Vagina (tissue), 2 donors: ENCODE results near the gene PIR. TPM values are rescaled to one million over a fixed set of nuclear protein-coding genes. Genes with fewer than 3 reads are reported as not detected.

Source experiments
- DNase-seq, 2 donors: peaks; one replicate each; pipeline ENCODE4 v3.0.0-alpha.2; 2017; ENCODE audit errors: extremely low spot score in 2 of 2
- H3K27ac ChIP-seq: fragments of 200-600 bp; sonication (generic); one replicate; pipeline ENCODE4 v1.5.1; 2019
- H3K27me3 ChIP-seq: fragments of 200-600 bp; sonication (generic); one replicate; pipeline ENCODE4 v1.5.1; 2019
- H3K36me3 ChIP-seq, 2 donors: fragments of 200-600 bp; sonication (generic); one replicate each; pipeline ENCODE4 v1.5.1; 2017 to 2019
- H3K4me1 ChIP-seq: fragments of 200-600 bp; sonication (generic); one replicate; pipeline ENCODE4 v1.5.1; 2019
- H3K4me3 ChIP-seq, 2 donors: fragments of 200-600 bp; sonication (generic); 1 replicate in 1 of 2; 2 replicates in 1 of 2; pipeline ENCODE4 v1.5.1; 2016 to 2019
- H3K9me3 ChIP-seq: fragments of 200-600 bp; sonication (generic); one replicate; pipeline ENCODE4 v1.5.1; 2019
- CTCF ChIP-seq, 3 experiments: fragments of 450-650 bp in 2 of 3; fragments of 200-600 bp in 1 of 3; sonication (generic) in 1 of 3; IDR thresholded peaks; one replicate each; pipeline ENCODE4 v1.5.1; 2017 to 2019; ENCODE audit warnings: antibody characterized with exemption in 3 of 3, mild to moderate bottlenecking in 2 of 3, moderate library complexity in 2 of 3
- POLR2A ChIP-seq, 2 donors: fragments of 450-650 bp; IDR thresholded peaks; one replicate each; pipeline ENCODE4 v1.6.1; 2017; ENCODE audit warnings: antibody characterized with exemption in 2 of 2, mild to moderate bottlenecking in 2 of 2, moderate library complexity in 2 of 2
- POLR2AphosphoS5 ChIP-seq, 2 donors: sonication (generic); formaldehyde crosslinking; IDR thresholded peaks; one replicate each; pipeline ENCODE4 v1.9.0; 2017; ENCODE audit warnings: antibody characterized with exemption in 2 of 2, mild to moderate bottlenecking in 2 of 2, low read depth in 1 of 2; ENCODE audit not compliant: insufficient read depth in 1 of 2
- intact Hi-C: fragments of 100-400 bp; cut with DNase I; formaldehyde crosslinking; loops from one replicate; pipeline ENCODE4 v1.15.1; 2023
- total RNA-seq: library from RNA; depleted of rRNA; stranded (reverse); fragments of >200 nt; gene quantifications from one replicate; pipeline ENCODE4 v1.2.3, GENCODE V29; 2016

Gene PIR
- total RNA-seq, 1 donor from 2014 or later, result 24.1 TPM

GRCh38 chrX:15465896-15466651 lies 27.1 kb downstream of the PIR start:
- intact Hi-C loops, result no loop called here
- H3K36me3 ChIP-seq, result no peaks in the 10 kb centered on the region
- no peak overlapping the region for H3K4me3 ChIP-seq
- no peak overlapping the region for H3K27ac ChIP-seq
- no peaks in the 10 kb centered on the region for H3K9me3 ChIP-seq
- H3K4me1 ChIP-seq, result no peaks in the 10 kb centered on the region
- no peak for TF ChIP-seq POLR2AphosphoS5 (IDR thresholded peaks at IDR 0.05; ENCODE audit: insufficient read depth in 1 of 2, low read depth in 1 of 2)
- no peak for TF ChIP-seq POLR2A (IDR thresholded peaks at IDR 0.05)
- no peak for TF ChIP-seq CTCF (IDR thresholded peaks at IDR 0.05)
- no peak for DNase-seq
- H3K27me3 ChIP-seq, result no peaks in the 10 kb centered on the region

GRCh38 chrX:15465347-15465746 lies 27.8 kb downstream of the PIR start:
- H3K27ac ChIP-seq, result no peak overlapping the region
- no peak overlapping the region for H3K4me3 ChIP-seq
- no peaks in the 10 kb centered on the region for H3K4me1 ChIP-seq
- intact Hi-C loops, result no loop called here
- H3K9me3 ChIP-seq, result no peaks in the 10 kb centered on the region
- no peaks in the 10 kb centered on the region for H3K27me3 ChIP-seq
- DNase-seq, result no peak
- no peaks in the 10 kb centered on the region for H3K36me3 ChIP-seq
- TF ChIP-seq POLR2AphosphoS5 (IDR thresholded peaks at IDR 0.05; ENCODE audit: insufficient read depth in 1 of 2, low read depth in 1 of 2) (no peak), POLR2A (IDR thresholded peaks at IDR 0.05) (no peak), CTCF (IDR thresholded peaks at IDR 0.05) (no peak)

GRCh38 chrX:15464704-15465103 lies 28.4 kb downstream of the PIR start:
- intact Hi-C loops, result no loop called here
- H3K27ac ChIP-seq, result no peak overlapping the region
- TF ChIP-seq CTCF (IDR thresholded peaks at IDR 0.05) (no peak), POLR2AphosphoS5 (IDR thresholded peaks at IDR 0.05; ENCODE audit: insufficient read depth in 1 of 2, low read depth in 1 of 2) (no peak), POLR2A (IDR thresholded peaks at IDR 0.05) (no peak)
- H3K4me1 ChIP-seq, result no peaks in the 10 kb centered on the region
- DNase-seq, result no peak
- no peak overlapping the region for H3K4me3 ChIP-seq
- no peaks in the 10 kb centered on the region for H3K36me3 ChIP-seq
- H3K9me3 ChIP-seq, result no peaks in the 10 kb centered on the region
- H3K27me3 ChIP-seq, result no peaks in the 10 kb centered on the region

GRCh38 chrX:15451913-15452312 lies 41.2 kb downstream of the PIR start:
- H3K9me3 ChIP-seq, result no peaks in the 10 kb centered on the region
- no peak overlapping the region for H3K27ac ChIP-seq
- TF ChIP-seq POLR2A (IDR thresholded peaks at IDR 0.05) (no peak), POLR2AphosphoS5 (IDR thresholded peaks at IDR 0.05; ENCODE audit: insufficient read depth in 1 of 2, low read depth in 1 of 2) (no peak), CTCF (IDR thresholded peaks at IDR 0.05) (no peak)
- no peaks in the 10 kb centered on the region for H3K27me3 ChIP-seq
- no peak for DNase-seq
- H3K4me1 ChIP-seq, result no peaks in the 10 kb centered on the region
- no peak overlapping the region for H3K4me3 ChIP-seq
- no peaks in the 10 kb centered on the region for H3K36me3 ChIP-seq
- intact Hi-C loops, result no loop called here

- TF ChIP-seq POLR2A (IDR thresholded peaks at IDR 0.05) (no peak), POLR2AphosphoS5 (IDR thresholded peaks at IDR 0.05; ENCODE audit: insufficient read depth in 1 of 2, low read depth in 1 of 2) (no peak), CTCF (IDR thresholded peaks at IDR 0.05) (no peak)
- intact Hi-C loops, result no loop called here
- Histone ChIP-seq H3K27me3 (no peaks in the 10 kb centered on the region), H3K27ac (no peak overlapping the region), H3K4me3 (no peak overlapping the region), H3K36me3 (no peaks in the 10 kb centered on the region), H3K9me3 (no peaks in the 10 kb centered on the region), H3K4me1 (no peaks in the 10 kb centered on the region)
- DNase-seq, result no peak
Observed at GRCh38 chrX:15448010-15448639, 45.0 kb downstream of the PIR start.
